ENCODE measurements around the gene LRRIQ4. TPM values are rescaled to one million over a fixed set of nuclear protein-coding genes. Genes with fewer than 3 reads are reported as not detected.
A peak's percentile ranks its signal among the peaks of the same experiment; 100 is the strongest.

Gene LRRIQ4
- total RNA-seq, 1 donor from 2014 or later = 0.04 TPM

- peak; percentile 78 for DNase-seq (ENCODE audit: low read depth)
- H3K36me3 ChIP-seq (ENCODE audit: control insufficient read depth, insufficient read depth, low read length) = no peaks in the 10 kb centered on the region
- no peak overlapping the region for H3K4me3 ChIP-seq (ENCODE audit: low read depth, low read length)
- H3K27me3 ChIP-seq (ENCODE audit: control insufficient read depth, insufficient read depth, low read length) = no peaks in the 10 kb centered on the region
- TF ChIP-seq CTCF (IDR thresholded peaks at IDR 0.05; ENCODE audit: insufficient read depth, low read length, poor library complexity, severe bottlenecking) = no peak
Observed at GRCh38 chr3:169846458-169847193, 34.0 kb downstream of the LRRIQ4 start.

- H3K36me3 ChIP-seq (ENCODE audit: control insufficient read depth, insufficient read depth, low read length) = no peaks in the 10 kb centered on the region
- DNase-seq (ENCODE audit: low read depth) = no peak
- no peak for TF ChIP-seq CTCF (IDR thresholded peaks at IDR 0.05; ENCODE audit: insufficient read depth, low read length, poor library complexity, severe bottlenecking)
- H3K27me3 ChIP-seq (ENCODE audit: control insufficient read depth, insufficient read depth, low read length) = no peaks in the 10 kb centered on the region
- H3K4me3 ChIP-seq (ENCODE audit: low read depth, low read length) = no peak overlapping the region
Observed at GRCh38 chr3:169847896-169848295, 35.2 kb downstream of the LRRIQ4 start.

GRCh38 chr3:169848741-169849140 lies 36.1 kb downstream of the LRRIQ4 start:
- H3K27me3 ChIP-seq (ENCODE audit: control insufficient read depth, insufficient read depth, low read length) = no peaks in the 10 kb centered on the region
- no peak overlapping the region for H3K4me3 ChIP-seq (ENCODE audit: low read depth, low read length)
- DNase-seq (ENCODE audit: low read depth) = no peak
- no peaks in the 10 kb centered on the region for H3K36me3 ChIP-seq (ENCODE audit: control insufficient read depth, insufficient read depth, low read length)
- TF ChIP-seq CTCF (IDR thresholded peaks at IDR 0.05; ENCODE audit: insufficient read depth, low read length, poor library complexity, severe bottlenecking) = no peak

GRCh38 chr3:169850618-169851017 lies 37.9 kb downstream of the LRRIQ4 start:
- Histone ChIP-seq H3K36me3 (ENCODE audit: control insufficient read depth, insufficient read depth, low read length) (no peaks in the 10 kb centered on the region), H3K4me3 (ENCODE audit: low read depth, low read length) (no peak overlapping the region), H3K27me3 (ENCODE audit: control insufficient read depth, insufficient read depth, low read length) (no peaks in the 10 kb centered on the region)
- TF ChIP-seq CTCF (IDR thresholded peaks at IDR 0.05; ENCODE audit: insufficient read depth, low read length, poor library complexity, severe bottlenecking) = no peak
- DNase-seq (ENCODE audit: low read depth) = no peak

- TF ChIP-seq CTCF (IDR thresholded peaks at IDR 0.05; ENCODE audit: insufficient read depth, low read length, poor library complexity, severe bottlenecking) = no peak
- no peaks in the 10 kb centered on the region for H3K27me3 ChIP-seq (ENCODE audit: control insufficient read depth, insufficient read depth, low read length)
- no peak for DNase-seq (ENCODE audit: low read depth)
- H3K36me3 ChIP-seq (ENCODE audit: control insufficient read depth, insufficient read depth, low read length) = no peaks in the 10 kb centered on the region
- H3K4me3 ChIP-seq (ENCODE audit: low read depth, low read length) = no peak overlapping the region
Observed at GRCh38 chr3:169855514-169855913, 42.8 kb downstream of the LRRIQ4 start.

GRCh38 chr3:169857811-169858210 lies 45.1 kb downstream of the LRRIQ4 start:
- TF ChIP-seq CTCF (IDR thresholded peaks at IDR 0.05; ENCODE audit: insufficient read depth, low read length, poor library complexity, severe bottlenecking) = no peak
- Histone ChIP-seq H3K27me3 (ENCODE audit: control insufficient read depth, insufficient read depth, low read length) (no peaks in the 10 kb centered on the region), H3K36me3 (ENCODE audit: control insufficient read depth, insufficient read depth, low read length) (no peaks in the 10 kb centered on the region), H3K4me3 (ENCODE audit: low read depth, low read length) (no peak overlapping the region)
- DNase-seq (ENCODE audit: low read depth) = no peak
